HepG2 (cell line): Measurements from ENCODE around the gene ADGRG1. TPM values are rescaled to one million over a fixed set of nuclear protein-coding genes. Genes with fewer than 3 reads are reported as not detected.

Experiments
- ATAC-seq: fragments of 200-7000 bp; cut with Tn5 transposase; 3 replicates; pipeline ENCODE4 v1.9.1; 2020; ENCODE audit warnings: mild to moderate bottlenecking, moderate library complexity
- BruUV-seq: library from RNA; stranded (reverse); fragments of 400-500 nt; replicated peaks from 2 replicates; lab custom pipeline; 2021; lab: Mats Ljungman, UMichigan
- CTCF ChIA-PET: fragments of 300-600 bp; formaldehyde crosslinking; extraction: SDS; loops from one replicate; lab custom pipeline; 2021; ENCODE audit warnings: low total read pairs, inconsistent platforms, low intra/inter-chr PET ratio; lab: Yijun Ruan, JAX
- POLR2A ChIA-PET: fragments of 350-600 bp; sonication (Branson Sonifier 250); formaldehyde crosslinking; loops from one replicate; lab custom pipeline; 2020; ENCODE audit warnings: antibody characterized with exemption, inconsistent platforms; lab: Yijun Ruan, JAX
- DNase-seq: peaks from one replicate; pipeline ENCODE4 v3.0.0-alpha.2; 2015; ENCODE audit warnings: low spot score
- FAIRE-seq: peaks from 3 replicates; lab custom pipeline; 2011; peaks lifted over from hg19 to GRCh38; lab: Jason Lieb, UNC
- H2AFZ ChIP-seq: one replicate; pipeline ENCODE4 v1.6.1; 2011; ENCODE audit warnings: low read length, inconsistent platforms
- H3K27ac ChIP-seq: fragments of 300-600 bp; 3 replicates; pipeline ENCODE4 v1.8.0; 2011; ENCODE audit warnings: mixed run types, mild to moderate bottlenecking, mixed read lengths, low read length, inconsistent platforms; ENCODE audit not compliant: insufficient read depth; ENCODE audit errors: extremely low read length
- H3K27me3 ChIP-seq, 2 experiments: fragments of 200-600 bp in 1 of 2; 2 replicates in 1 of 2; 3 replicates in 1 of 2; pipeline versions ENCODE4 v1.6.0 to v1.8.0; 2011; ENCODE audit warnings: low read length in 2 of 2, mild to moderate bottlenecking in 2 of 2, moderate library complexity in 2 of 2, inconsistent platforms in 1 of 2; ENCODE audit not compliant: insufficient read depth in 2 of 2, control insufficient read depth in 1 of 2
- H3K36me3 ChIP-seq, 2 experiments: fragments of 200-600 bp in 1 of 2; replicated peaks in 1 of 2; 2 replicates in 1 of 2; 3 replicates in 1 of 2; pipeline versions ENCODE4 v1.5.1 to v1.8.0; 2011; ENCODE audit warnings: low read length in 2 of 2, inconsistent platforms in 1 of 2; ENCODE audit not compliant: insufficient read depth in 2 of 2, control insufficient read depth in 1 of 2
- H3K4me1 ChIP-seq: 2 replicates; pipeline ENCODE4 v1.5.1; 2012; ENCODE audit warnings: low read length, inconsistent platforms; ENCODE audit not compliant: insufficient read depth
- H3K4me2 ChIP-seq: 2 replicates; pipeline ENCODE4 v1.6.0; 2011; ENCODE audit warnings: low read depth, low read length, inconsistent platforms
- H3K4me3 ChIP-seq, 3 experiments: fragments of 200-600 bp in 1 of 3; sonication (generic), shearing (Covaris generic) in 1 of 3; replicated peaks in 1 of 3; 2 replicates each; pipeline ENCODE4 v1.5.1; 2011 to 2016; ENCODE audit warnings: low read length in 3 of 3, inconsistent platforms in 2 of 3, low read depth in 2 of 3, mild to moderate bottlenecking in 2 of 3, control low read depth in 1 of 3, mixed read lengths in 1 of 3; ENCODE audit not compliant: insufficient read depth in 1 of 3
- H3K79me2 ChIP-seq: one replicate; pipeline ENCODE4 v1.6.1; 2011; ENCODE audit warnings: low read length, inconsistent platforms; ENCODE audit not compliant: insufficient read depth
- H3K9ac ChIP-seq: 2 replicates; pipeline ENCODE4 v1.6.0; 2011; ENCODE audit warnings: mild to moderate bottlenecking, low read depth, low read length, inconsistent platforms; ENCODE audit not compliant: insufficient read depth
- H3K9me3 ChIP-seq: 2 replicates; pipeline ENCODE4 v1.5.1; 2012; ENCODE audit warnings: mild to moderate bottlenecking, low read length
- H4K20me1 ChIP-seq: 2 replicates; pipeline ENCODE4 v1.6.0; 2011; ENCODE audit warnings: inconsistent platforms, mild to moderate bottlenecking, low read length, moderate library complexity; ENCODE audit not compliant: insufficient read depth
- BATF2 ChIP-seq: sonication (generic); formaldehyde crosslinking; IDR thresholded peaks from 2 replicates; pipeline ENCODE4 v1.8.0; 2022; ENCODE audit warnings: mild to moderate bottlenecking, missing genetic modification reagents, moderate library complexity
- HNRNPLL ChIP-seq: fragments of 200-400 bp; formaldehyde crosslinking; IDR thresholded peaks from 2 replicates; pipeline ENCODE4 v1.6.1; 2017; ENCODE audit warnings: mild to moderate bottlenecking, low read depth, low read length; ENCODE audit not compliant: poor library complexity, severe bottlenecking
- NCOA1 ChIP-seq: sonication (generic); formaldehyde crosslinking; IDR thresholded peaks from 2 replicates; pipeline ENCODE4 v1.9.0; 2021; ENCODE audit warnings: missing genetic modification reagents
- NFYC ChIP-seq: IDR thresholded peaks from 2 replicates; pipeline ENCODE4 v1.6.1; 2016; ENCODE audit warnings: missing genetic modification reagents, missing compliant biosample characterization
- PITX1 ChIP-seq: sonication (generic); formaldehyde crosslinking; IDR thresholded peaks from 2 replicates; pipeline ENCODE4 v1.5.1; 2020; ENCODE audit warnings: mild to moderate bottlenecking, missing genetic modification reagents
- RBM39 ChIP-seq: fragments of 200-400 bp; formaldehyde crosslinking; IDR thresholded peaks from one replicate; pipeline ENCODE4 v1.6.1; 2018; ENCODE audit warnings: antibody characterized with exemption, mild to moderate bottlenecking, low read depth, low read length; ENCODE audit not compliant: poor library complexity, severe bottlenecking
- STAT6 ChIP-seq: sonication (generic); formaldehyde crosslinking; IDR thresholded peaks from 2 replicates; pipeline ENCODE4 v1.4.0; 2020; ENCODE audit warnings: missing genetic modification reagents, mild to moderate bottlenecking, borderline replicate concordance
- ZNF20 ChIP-seq: sonication (generic); formaldehyde crosslinking; IDR thresholded peaks from 2 replicates; pipeline ENCODE4 v1.4.0; 2020; ENCODE audit warnings: mild to moderate bottlenecking, moderate library complexity, missing genetic modification reagents
- WGBS: methylation state at CpG from one replicate; pipeline ENCODE4 v1.1.6; 2017; ENCODE audit warnings: low lambda C conversion rate; 5-methylcytosine and 5-hydroxymethylcytosine counted together
- in situ Hi-C: cut with HindIII; loops from 2 replicates; pipeline ENCODE4 v1.10.0; 2017; ENCODE audit warnings: low pct_unique_long_range_greater_than_20kb; ENCODE audit not compliant: extremely low pct_ligation_motif_present
- intact Hi-C: fragments of 100-400 bp; cut with micrococcal nuclease; formaldehyde crosslinking; loops from one replicate; pipeline ENCODE4 v1.10.0; 2022; ENCODE audit not compliant: unreplicated experiment
- polyA plus RNA-seq, 8 experiments: library from polyadenylated mRNA; depleted of rRNA in 3 of 8; stranded (reverse) in 7 of 8; unstranded in 1 of 8; fragments of >200 nt; fragmentation: Illumina TruSeq in 4 of 8; extraction: Trizol in 4 of 8; gene quantifications; 2 replicates each; pipeline versions ENCODE4 v1.2.1 to v1.2.3, GENCODE V29; 2011 to 2016; ENCODE audit warnings: low read depth in 4 of 8, missing spikeins in 1 of 8, mixed read lengths in 1 of 8; ENCODE audit not compliant: insufficient read depth in 1 of 8
- total RNA-seq, 5 experiments: library from RNA; depleted of rRNA; stranded (reverse); fragments of >200 nt; fragmentation: Illumina TruSeq; extraction: Trizol; gene quantifications; 2 replicates each; pipeline ENCODE4 v1.2.3, GENCODE V29; 2016; ENCODE audit warnings: low read depth in 1 of 5

ADGRG1 gene
- total and polyA plus RNA-seq, 2 of the 13 experiments (the other 11 are each of a cell fraction or from before 2014, with no cell fraction given): 2.7 to 5.9 TPM

GRCh38 chr16:57630407-57630797 is 2.0 kb downstream of the ADGRG1 start (continued):
- TF ChIP-seq BATF2 (CRISPR knock-in tag) (no peak), NCOA1 (CRISPR knock-in tag) (no peak), NFYC (no peak), ZNF20 (no peak)
- TF ChIP-seq, all 625 proteins: peak for 0

- in situ Hi-C loops: no loop called here
- H4K20me1 ChIP-seq: no peaks in the 10 kb centered on the region
- H3K27me3 ChIP-seq: no peaks in the 10 kb centered on the region
- H3K36me3 ChIP-seq: no peaks in the 10 kb centered on the region
- H3K4me1 ChIP-seq: peaks cover 38% of the 10 kb centered on the region
- ATAC-seq (no peak), DNase-seq (no peak), FAIRE-seq (no peak)
- CTCF ChIA-PET: interaction anchor here (1.2 kb wide), 1 partner anchor 18 kb away, joined by 3 read pairs; no protein-coding TSS in a partner anchor
- POLR2A ChIA-PET: no interaction called here
- no peaks in the 10 kb centered on the region for H3K9me3 ChIP-seq
- BruUV-seq: no TSS peak
- H3K4me3 ChIP-seq: no peak overlapping the region
- no peak overlapping the region for H2AFZ ChIP-seq
- TF ChIP-seq RBM39: peak; percentile 30
- TF ChIP-seq STAT6 (CRISPR knock-in tag): no peak
- peak; percentile 16 for TF ChIP-seq HNRNPLL
- no peak for TF ChIP-seq PITX1 (CRISPR knock-in tag)
- H3K79me2 ChIP-seq: no peaks in the 10 kb centered on the region
- no peak overlapping the region for H3K4me2 ChIP-seq
- no peak overlapping the region for H3K27ac ChIP-seq
- intact Hi-C loops: no loop called here
- H3K9ac ChIP-seq: no peak overlapping the region
- WGBS: 71% methylated on average over 14 of the region's 21 CpGs
Measured at GRCh38 chr16:57630931-57631845, 2.8 kb downstream of the ADGRG1 start.
